PC-3 (cell line): ENCODE measurements around the gene LRPAP1.

ENCODE experiments used
- CTCF ChIP-seq: fragments of 300-600 bp; sonication (generic); conservative IDR thresholded peaks from 2 replicates; pipeline ENCODE4 v1.5.1; 2017; ENCODE audit warnings: antibody characterized with exemption, low read depth, mild to moderate bottlenecking, low read length
- EZH2 ChIP-seq: fragments of 300-600 bp; sonication (generic); IDR thresholded peaks from one replicate; pipeline ENCODE4 v1.6.1; 2017; ENCODE audit warnings: antibody characterized with exemption, mild to moderate bottlenecking, low read length; ENCODE audit not compliant: unreplicated experiment
- EZH2phosphoT487 ChIP-seq: fragments of 300-600 bp; sonication (generic); IDR thresholded peaks from 2 replicates; pipeline ENCODE4 v1.6.1; 2018; ENCODE audit warnings: mild to moderate bottlenecking, antibody characterized with exemption, low read length, borderline replicate concordance

- TF ChIP-seq CTCF (no peak), EZH2 (no peak), EZH2phosphoT487 (no peak)
Measured at GRCh38 chr4:3479358-3480101, 52.7 kb downstream of the LRPAP1 start.
